Heart left ventricle (tissue), 16 donors: ENCODE measurements around the gene RHD. TPM values are rescaled to one million over a fixed set of nuclear protein-coding genes. Genes with fewer than 3 reads are reported as not detected.
"Not testable (repeated sequence)": the region's sequence is repeated elsewhere in the genome, so short reads cannot be mapped to it uniquely, and the experiment has no call there.

Source experiments
- ATAC-seq, 4 donors: fragments of 200-7000 bp; cut with Tn5 transposase; one replicate each; pipeline ENCODE4 v1.9.1; 2020 to 2022; ENCODE audit warnings: moderate library complexity in 4 of 4, mild to moderate bottlenecking in 3 of 4, moderate number of reproducible peaks in 1 of 4
- DNase-seq, 5 donors: peaks; one replicate each; pipeline ENCODE4 v3.0.0-alpha.2; 2020
- H3K27ac ChIP-seq, 12 donors: fragments of 200-600 bp; sonication (generic) in 4 of 12; one replicate each; pipeline versions ENCODE4 v1.5.0 to v1.8.0; 2016 to 2022; ENCODE audit warnings: mild to moderate bottlenecking in 2 of 12
- H3K27me3 ChIP-seq, 9 donors: fragments of 200-600 bp; sonication (generic) in 2 of 9; one replicate each; pipeline versions ENCODE4 v1.5.1 to v1.8.0; 2016 to 2022; ENCODE audit warnings: mild to moderate bottlenecking in 3 of 9
- H3K36me3 ChIP-seq, 9 donors: fragments of 200-600 bp; sonication (generic) in 2 of 9; one replicate each; pipeline versions ENCODE4 v1.5.0 to v1.8.0; 2018 to 2022; ENCODE audit warnings: mild to moderate bottlenecking in 2 of 9
- H3K4me1 ChIP-seq, 12 donors: fragments of 200-600 bp; sonication (generic) in 4 of 12; one replicate each; pipeline versions ENCODE4 v1.5.0 to v1.8.0; 2016 to 2022; ENCODE audit warnings: mild to moderate bottlenecking in 3 of 12
- H3K4me3 ChIP-seq, 12 donors: fragments of 200-600 bp; sonication (generic) in 4 of 12; one replicate each; pipeline versions ENCODE4 v1.5.0 to v1.8.0; 2017 to 2022; ENCODE audit warnings: mild to moderate bottlenecking in 9 of 12, moderate library complexity in 4 of 12
- H3K9me3 ChIP-seq, 12 donors: fragments of 200-600 bp; sonication (generic) in 4 of 12; one replicate each; pipeline versions ENCODE4 v1.5.0 to v1.8.0; 2016 to 2022; ENCODE audit warnings: mild to moderate bottlenecking in 1 of 12
- WGBS, 4 donors: extraction: QIAGEN DNeasy Blood & Tissue Kit in 2 of 4; methylation state at CpG; one replicate each; pipeline versions ENCODE4 v1.1.5 to v1.1.7; 2013 to 2018; 5-methylcytosine and 5-hydroxymethylcytosine counted together
- intact Hi-C, 10 donors: fragments of 100-400 bp; cut with DNase I; formaldehyde crosslinking; loops; one replicate each; pipeline versions ENCODE4 v1.11.1 to v1.14.2; 2022
- polyA plus RNA-seq, 2 donors: library from polyadenylated mRNA; stranded (reverse); fragments of 200-250 nt; gene quantifications; one replicate each; pipeline ENCODE4 v1.2.3, GENCODE V29; 2013
- total RNA-seq, 9 donors: library from RNA; depleted of rRNA in 2 of 9; stranded (reverse); fragments of >200 nt in 2 of 9; fragmentation: NEBNext Ultra II Directional in 3 of 9; extraction: Animal tissue kit (Norgen Biotek cat#: 25700) in 3 of 9; gene quantifications; one replicate each; pipeline versions ENCODE4 v1.1.0 to v1.2.4, GENCODE V29; 2016 to 2023
- TF ChIP-seq, protein P1 (sequence below), 12 donors: fragments of 200-600 bp; sonication (generic) in 4 of 12; IDR thresholded peaks; one replicate each; pipeline versions ENCODE4 v1.5.0 to v1.8.0; 2018 to 2022; ENCODE audit warnings: antibody characterized with exemption in 12 of 12, mild to moderate bottlenecking in 5 of 12
- donor health status: ischemic (EF 13 %, LVEDD 7.1; RV severe dilation, severe dysfunction).
- donor health status: healthy with polysubstance abuse.
- donor health status: DM: no; HTN: yes; CAD: no.
- donor health status: DM: no; HTN: no; CAD: no.
- donor health status: ischemic (EF 25% LVEDD 6.9; RV normal size, moderate dysfunction).
- donor health status: ischemic (EF 25% LVEDD 5.7; RV mildly dilated, moderate dysfunction).
- donor health status: healthy.
- donor health status: DM: yes; HTN: yes; CAD: no.
- donor health status: ischemic (EF 35%, LVEDD 5.7; RV mildly dilated, moderate dysfunction).
- donor health status: nonischemic (EF 11% LVEDD 7.7; RV severe dilation, severe dysfunction).
- donor health status: DM: yes; HTN: yes; CAD: no.
- donor health status: PGD.
- donor health status: ischemic (EF 29% LVEDD 5.4; RV normal size, mild dysfunction).
- donor health status: nonischemic (EF 23%, LVEDD 6.1; RV moderate dilation, normal function).

Gene RHD
- total and polyA plus RNA-seq, 11 donors, result not detected

DNA sequence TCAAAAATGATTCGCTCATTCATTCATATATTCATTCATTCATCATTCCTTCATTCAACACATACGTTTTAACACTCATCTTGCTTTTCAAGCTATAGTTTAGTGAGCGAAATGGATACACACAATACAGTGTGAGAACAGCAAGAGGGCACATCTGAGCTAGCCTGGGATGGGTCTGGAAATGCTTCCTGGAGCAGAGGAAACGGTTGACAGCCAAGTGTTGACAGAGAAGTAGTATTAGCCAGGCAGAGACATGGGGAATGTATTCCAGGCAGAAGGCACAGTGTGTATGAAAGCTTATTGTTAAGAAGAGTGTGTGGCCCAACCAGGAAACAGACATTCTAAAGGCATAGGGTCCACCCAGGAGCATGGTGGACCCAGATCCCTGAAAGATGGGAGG lies 32.6 kb downstream of the RHD start:
- WGBS, 4 donors, result 43 to 55% (median 52%) methylated on average over 4 of the region's 4 CpGs
- H3K4me3 ChIP-seq, intact Hi-C loops, DNase-seq, H3K27me3 ChIP-seq, H3K36me3 ChIP-seq, H3K27ac ChIP-seq, H3K9me3 ChIP-seq: not testable (repeated sequence)
- peak in 2 of 4 donors; percentile 66 to 68 for ATAC-seq
- TF ChIP-seq, protein P1, sequence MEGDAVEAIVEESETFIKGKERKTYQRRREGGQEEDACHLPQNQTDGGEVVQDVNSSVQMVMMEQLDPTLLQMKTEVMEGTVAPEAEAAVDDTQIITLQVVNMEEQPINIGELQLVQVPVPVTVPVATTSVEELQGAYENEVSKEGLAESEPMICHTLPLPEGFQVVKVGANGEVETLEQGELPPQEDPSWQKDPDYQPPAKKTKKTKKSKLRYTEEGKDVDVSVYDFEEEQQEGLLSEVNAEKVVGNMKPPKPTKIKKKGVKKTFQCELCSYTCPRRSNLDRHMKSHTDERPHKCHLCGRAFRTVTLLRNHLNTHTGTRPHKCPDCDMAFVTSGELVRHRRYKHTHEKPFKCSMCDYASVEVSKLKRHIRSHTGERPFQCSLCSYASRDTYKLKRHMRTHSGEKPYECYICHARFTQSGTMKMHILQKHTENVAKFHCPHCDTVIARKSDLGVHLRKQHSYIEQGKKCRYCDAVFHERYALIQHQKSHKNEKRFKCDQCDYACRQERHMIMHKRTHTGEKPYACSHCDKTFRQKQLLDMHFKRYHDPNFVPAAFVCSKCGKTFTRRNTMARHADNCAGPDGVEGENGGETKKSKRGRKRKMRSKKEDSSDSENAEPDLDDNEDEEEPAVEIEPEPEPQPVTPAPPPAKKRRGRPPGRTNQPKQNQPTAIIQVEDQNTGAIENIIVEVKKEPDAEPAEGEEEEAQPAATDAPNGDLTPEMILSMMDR (IDR thresholded peaks at IDR 0.05), result peak in 1 of 12 donors; percentile 20
- H3K4me1 ChIP-seq, result peaks cover 0 to 13% (median 0%) of the 10 kb centered on the region in 12 donors

DNA sequence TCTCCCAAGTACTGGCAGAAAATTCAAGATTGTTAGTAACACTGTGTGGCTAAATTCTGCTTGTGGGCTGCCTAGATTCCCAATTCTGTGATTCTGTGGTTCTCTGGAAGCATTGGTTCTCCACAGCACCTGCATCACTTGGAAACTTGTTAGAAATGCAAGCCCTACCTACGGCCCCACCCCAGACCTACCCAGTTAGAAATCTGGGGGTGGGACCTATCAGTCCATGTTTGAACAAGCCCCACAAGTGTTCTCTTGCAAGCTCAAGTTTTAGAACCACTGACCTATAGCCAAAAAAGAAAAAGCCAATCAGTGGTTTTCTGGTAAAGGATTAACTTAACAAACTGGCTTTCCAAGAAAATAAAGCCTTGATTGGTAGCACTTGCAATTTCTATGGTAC lies 35.9 kb downstream of the RHD start:
- H3K36me3 ChIP-seq, result peaks cover 0 to 12% (median 0%) of the 10 kb centered on the region in 9 donors
- H3K27me3 ChIP-seq, H3K27ac ChIP-seq, H3K9me3 ChIP-seq, DNase-seq, intact Hi-C loops, H3K4me1 ChIP-seq, ATAC-seq, H3K4me3 ChIP-seq: not testable (repeated sequence)
- WGBS, 4 donors, result no CpG with 5 or more reads among the region's 1 CpG

DNA sequence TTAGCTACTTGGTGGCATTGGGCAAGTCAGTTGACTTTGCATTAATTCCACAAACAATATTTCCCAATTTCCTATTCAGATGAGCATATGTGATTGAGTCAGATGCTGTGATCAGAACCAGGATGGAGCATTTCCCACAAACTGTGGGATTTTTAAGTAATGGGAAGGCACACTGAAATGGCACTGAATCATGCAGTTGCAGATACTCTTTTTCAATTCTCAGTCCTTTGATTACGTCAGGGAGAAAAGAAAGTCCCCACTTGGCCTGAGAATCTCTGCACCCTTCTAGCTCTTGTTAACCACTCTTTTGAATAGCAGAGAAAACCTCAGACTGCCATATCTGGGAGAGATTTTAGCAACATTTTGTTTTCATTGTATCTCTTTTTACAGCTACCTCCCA lies 36.8 kb downstream of the RHD start:
- H3K27me3 ChIP-seq, ATAC-seq, intact Hi-C loops, H3K4me1 ChIP-seq, H3K9me3 ChIP-seq, H3K4me3 ChIP-seq, H3K27ac ChIP-seq, DNase-seq: not testable (repeated sequence)
- peaks cover 0 to 15% (median 0%) of the 10 kb centered on the region in 9 donors for H3K36me3 ChIP-seq
- WGBS, 4 donors, result 86 to 93% (median 90%) methylated on average over 1 of the region's 1 CpG

DNA sequence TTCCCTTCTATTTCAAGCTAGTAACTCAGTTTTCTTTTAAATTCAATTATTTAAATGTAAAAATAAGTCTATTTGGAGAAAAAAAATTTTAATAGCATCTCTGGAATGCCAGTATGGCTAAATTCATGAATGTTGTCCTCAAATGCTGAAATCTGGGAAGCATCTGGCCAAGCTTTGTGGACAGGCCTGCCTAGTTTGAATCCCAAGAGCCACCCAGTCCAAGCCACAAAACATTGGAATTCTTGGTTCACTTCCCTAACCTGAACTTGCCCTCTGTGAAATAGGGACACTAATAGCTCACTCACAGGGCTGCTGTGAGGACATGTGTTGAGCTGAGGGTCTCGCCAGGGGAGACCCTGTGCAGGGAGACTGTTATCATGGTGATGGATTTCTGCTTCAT lies 37.2 kb downstream of the RHD start:
- intact Hi-C loops, H3K27me3 ChIP-seq, DNase-seq, ATAC-seq, H3K4me1 ChIP-seq, H3K27ac ChIP-seq, H3K4me3 ChIP-seq, H3K9me3 ChIP-seq: not testable (repeated sequence)
- H3K36me3 ChIP-seq, result peaks cover 0 to 18% (median 0%) of the 10 kb centered on the region in 9 donors
- WGBS, 4 donors, result 62 to 96% (median 91%) methylated on average over 1 of the region's 1 CpG; no CpG with 5 or more reads in 1 of the 4 donors

DNA sequence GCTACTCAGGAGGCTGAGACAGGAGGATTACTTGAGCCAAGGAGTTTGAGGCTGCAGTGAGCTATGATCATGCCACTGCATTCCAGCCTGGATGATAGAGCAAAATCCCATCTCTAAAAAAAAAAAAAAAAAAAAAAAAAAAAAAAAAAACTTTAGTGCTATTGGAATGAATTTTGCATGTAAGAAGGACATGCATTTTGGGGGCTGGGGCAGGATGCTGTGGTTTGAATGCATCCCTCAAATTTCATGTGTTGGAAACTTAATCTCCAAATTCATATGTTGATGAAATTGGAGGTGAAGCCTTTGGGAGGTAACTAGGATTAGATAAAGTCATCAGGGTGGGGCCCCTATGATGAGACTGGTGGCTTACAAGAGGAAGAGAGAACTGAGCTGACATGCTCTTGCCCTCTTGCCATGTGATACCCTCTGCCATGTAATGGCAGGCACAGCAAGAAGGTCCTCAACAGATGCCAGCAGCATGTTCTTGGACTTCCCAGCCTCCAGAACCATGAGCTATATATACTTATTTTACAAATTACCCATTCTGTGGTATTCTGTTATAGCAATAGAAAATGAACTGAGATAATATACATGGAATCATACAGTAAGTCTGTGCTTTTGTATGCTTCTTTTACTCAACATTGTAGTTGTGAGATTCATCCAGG lies 40.6 kb downstream of the RHD start:
- H3K36me3 ChIP-seq, result peaks cover 0 to 11% (median 0%) of the 10 kb centered on the region in 9 donors
- H3K27ac ChIP-seq, H3K27me3 ChIP-seq, H3K9me3 ChIP-seq, H3K4me1 ChIP-seq, intact Hi-C loops, ATAC-seq, H3K4me3 ChIP-seq, DNase-seq: not testable (repeated sequence)

DNA sequence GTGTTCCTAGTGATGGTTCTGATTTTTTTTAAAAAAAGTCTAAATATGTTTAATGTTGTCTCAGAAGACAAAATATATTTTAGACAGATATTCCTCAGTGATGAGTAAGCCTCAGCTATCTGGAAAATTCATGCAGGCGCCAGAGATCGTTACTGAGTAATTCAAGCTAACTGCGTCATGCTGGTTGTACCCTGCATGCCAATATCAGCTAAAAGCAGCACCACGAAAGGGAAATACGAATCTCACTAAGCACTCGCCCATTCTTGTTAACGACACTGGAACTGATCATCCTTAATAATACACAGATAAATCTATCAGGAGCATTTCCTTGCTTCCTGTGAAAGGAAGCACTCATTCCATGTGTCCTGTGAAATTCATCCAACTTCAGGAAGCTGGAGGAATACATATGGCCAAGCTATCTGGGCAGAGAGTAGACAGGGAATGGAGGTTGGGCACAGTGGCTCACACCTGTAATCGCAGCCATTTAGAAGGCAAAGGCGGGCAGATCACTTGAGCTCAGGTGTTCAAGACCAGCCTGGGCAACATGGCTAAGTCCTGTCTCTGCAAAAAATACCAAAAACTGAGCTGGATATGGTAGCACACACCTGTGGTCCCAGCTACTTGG lies 48.1 kb downstream of the RHD start:
- H3K4me1 ChIP-seq, H3K4me3 ChIP-seq, intact Hi-C loops, DNase-seq, ATAC-seq, H3K9me3 ChIP-seq, H3K36me3 ChIP-seq, H3K27ac ChIP-seq, H3K27me3 ChIP-seq: not testable (repeated sequence)
- 73 to 78% (median 74%) methylated on average over 9 of the region's 9 CpGs for WGBS, 4 donors

DNA sequence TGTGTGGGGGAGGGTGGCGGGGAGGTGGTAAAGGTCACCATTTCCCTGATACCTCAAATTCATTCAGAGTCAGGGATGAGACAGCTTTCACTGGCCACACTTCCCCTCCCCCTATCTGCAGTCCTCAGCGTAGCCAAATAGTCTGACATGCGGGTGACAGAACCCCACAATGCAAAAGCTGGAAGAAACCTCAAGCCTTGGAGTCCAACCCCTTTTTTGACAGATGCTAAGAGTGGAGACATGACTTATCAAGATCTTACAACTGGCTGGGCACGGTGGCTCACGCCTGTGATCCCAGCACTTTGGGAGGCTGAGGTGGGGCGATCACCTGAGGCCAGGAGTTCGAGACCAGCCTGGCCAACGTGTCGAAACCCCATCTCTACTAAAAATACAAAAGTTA lies 49.8 kb downstream of the RHD start:
- DNase-seq, H3K36me3 ChIP-seq, H3K27ac ChIP-seq, H3K27me3 ChIP-seq, H3K9me3 ChIP-seq, H3K4me3 ChIP-seq, ATAC-seq, H3K4me1 ChIP-seq, intact Hi-C loops: not testable (repeated sequence)
- 87 to 100% (median 91%) methylated on average over 2 to 9 of the region's 9 CpGs for WGBS, 4 donors

DNA sequence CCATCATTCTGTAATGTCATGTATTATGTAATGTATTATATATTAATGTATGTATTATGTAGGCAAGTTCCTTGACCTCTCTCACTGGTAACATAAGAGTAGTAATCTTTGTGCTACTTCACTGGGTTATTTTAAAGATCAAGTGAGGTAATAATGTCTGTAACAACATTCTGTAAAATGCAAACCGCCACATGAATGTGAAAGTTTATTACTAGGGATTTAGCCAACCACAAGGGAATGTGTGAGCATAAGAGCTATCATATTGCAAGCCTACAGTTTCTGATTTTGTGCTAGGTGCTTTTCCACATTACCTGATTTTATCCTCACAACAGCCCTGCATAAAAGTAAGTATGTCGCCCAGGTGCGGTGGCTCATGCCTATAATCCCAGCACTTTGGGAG lies 52.1 kb downstream of the RHD start:
- H3K4me3 ChIP-seq, H3K4me1 ChIP-seq, H3K9me3 ChIP-seq, DNase-seq, H3K27ac ChIP-seq, ATAC-seq, intact Hi-C loops, H3K36me3 ChIP-seq, H3K27me3 ChIP-seq: not testable (repeated sequence)
- WGBS, 4 donors, result 95 to 100% (median 98%) methylated on average over 1 to 3 of the region's 3 CpGs

DNA sequence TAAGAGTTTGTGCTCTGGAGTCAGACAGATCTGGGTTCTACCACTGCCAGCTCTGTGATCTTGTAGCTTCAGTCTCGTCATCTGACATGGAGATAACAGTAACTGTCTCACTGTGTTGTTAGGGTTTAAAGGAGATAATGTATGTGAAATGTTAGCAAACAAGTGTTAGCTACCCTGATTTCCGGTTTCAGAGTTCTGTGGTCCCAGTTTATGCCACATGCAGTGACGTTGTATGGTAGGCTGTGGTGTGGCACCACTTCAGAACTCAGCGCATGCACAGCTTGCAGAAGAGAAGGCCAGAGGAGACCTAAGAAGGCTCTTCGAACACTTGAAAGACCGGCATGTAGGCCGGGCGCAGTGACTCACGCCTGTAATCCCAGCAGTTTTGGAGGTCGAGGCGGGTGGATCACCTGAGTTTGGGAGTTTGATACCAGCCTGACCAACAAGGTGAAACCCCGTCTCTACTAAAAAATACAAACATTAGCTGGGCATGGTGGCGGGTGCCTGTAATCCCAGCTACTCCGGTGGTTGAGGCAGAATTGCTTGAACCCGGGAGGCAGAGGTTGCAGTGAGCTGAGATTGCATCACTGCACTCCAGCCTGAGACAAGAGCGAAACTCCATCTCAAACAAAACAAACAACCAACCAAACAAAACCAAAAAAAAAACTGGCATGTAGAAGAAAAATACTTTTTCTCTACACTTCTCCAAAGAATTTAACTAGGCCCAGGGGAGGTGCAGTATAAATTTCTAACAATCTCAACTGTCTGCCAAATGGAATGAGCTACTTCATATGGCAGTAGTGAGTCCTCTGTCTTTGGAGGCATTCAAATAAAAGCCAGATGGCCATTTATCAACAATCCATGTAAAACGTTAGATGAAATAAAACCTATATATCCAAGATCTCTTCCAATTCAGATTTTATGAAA lies 55.8 kb downstream of the RHD start:
- H3K4me3 ChIP-seq, H3K36me3 ChIP-seq, intact Hi-C loops, DNase-seq, H3K9me3 ChIP-seq, H3K27ac ChIP-seq, H3K27me3 ChIP-seq: not testable (repeated sequence)
- ATAC-seq, result peak in 1 of 4 donors; percentile 42
- peaks cover 0 to 25% (median 0%) of the 10 kb centered on the region in 12 donors for H3K4me1 ChIP-seq
- no CpG with 5 or more reads among the region's 17 CpGs for WGBS, 4 donors
